GM12878 (cell line): ENCODE results near the gene SH3BP5. TPM values are rescaled to one million over a fixed set of nuclear protein-coding genes. Genes with fewer than 3 reads are reported as not detected.

Experiments used
- ATAC-seq: fragments of 200-7000 bp; cut with Tn5 transposase; 3 replicates; pipeline ENCODE4 v1.9.1; 2020; ENCODE audit warnings: mild to moderate bottlenecking, moderate library complexity
- BruUV-seq: library from RNA; stranded (reverse); fragments of 400-500 nt; replicated peaks from 2 replicates; lab custom pipeline; 2021; lab: Mats Ljungman, UMichigan
- CTCF ChIA-PET: fragments of 300-600 bp; sonication (Branson Sonifier 250); formaldehyde crosslinking; extraction: SDS; loops from one replicate; lab custom pipeline; 2021; ENCODE audit warnings: inconsistent platforms; lab: Yijun Ruan, JAX
- POLR2A ChIA-PET: fragments of 350-600 bp; formaldehyde crosslinking; extraction: SDS; loops from one replicate; lab custom pipeline; 2021; ENCODE audit warnings: inconsistent platforms; lab: Charles Lee
- RAD21 ChIA-PET: fragments of 300-600 bp; sonication (Branson Sonifier 250); formaldehyde crosslinking; loops from one replicate; lab custom pipeline; 2023; ENCODE audit warnings: antibody characterized with exemption; ENCODE audit not compliant: unreplicated experiment; lab: Charles Lee
- SMC1A ChIA-PET: fragments of 300-600 bp; sonication (Branson Sonifier 250); formaldehyde crosslinking; loops from one replicate; lab custom pipeline; 2023; ENCODE audit not compliant: unreplicated experiment, uncharacterized antibody; lab: Charles Lee
- DNase-seq: peaks from one replicate; pipeline ENCODE4 v3.0.0-alpha.2; 2011; ENCODE audit warnings: low read depth, low spot score
- FAIRE-seq: peaks from 3 replicates; lab custom pipeline; 2011; peaks lifted over from hg19 to GRCh38; lab: Jason Lieb, UNC
- H2AFZ ChIP-seq: 2 replicates; pipeline ENCODE4 v1.6.0; 2011; ENCODE audit warnings: low read depth, low read length, control low read depth; ENCODE audit not compliant: control insufficient read depth
- H3K27ac ChIP-seq: 2 replicates; pipeline ENCODE4 v1.5.1; 2011; ENCODE audit warnings: control low read depth; ENCODE audit not compliant: control insufficient read depth, insufficient read depth
- H3K27me3 ChIP-seq, 2 experiments: replicated peaks in 1 of 2; 2 replicates each; pipeline versions ENCODE4 v1.6.0 to v1.6.1; 2011; ENCODE audit warnings: low read length in 1 of 2; ENCODE audit not compliant: control insufficient read depth in 2 of 2, insufficient read depth in 2 of 2
- H3K36me3 ChIP-seq, 2 experiments: 2 replicates each; pipeline ENCODE4 v1.5.1; 2011; ENCODE audit warnings: low read length in 1 of 2; ENCODE audit not compliant: control insufficient read depth in 2 of 2, insufficient read depth in 2 of 2
- H3K4me1 ChIP-seq: 2 replicates; pipeline ENCODE4 v1.6.1; 2011; ENCODE audit warnings: mild to moderate bottlenecking, low read length, moderate library complexity, mixed read lengths; ENCODE audit not compliant: control insufficient read depth, insufficient read depth
- H3K4me2 ChIP-seq: 2 replicates; pipeline ENCODE4 v1.6.0; 2011; ENCODE audit warnings: control low read depth; ENCODE audit not compliant: control insufficient read depth, insufficient read depth
- H3K4me3 ChIP-seq: fragments of 200-600 bp; sonication (generic); 2 replicates; pipeline ENCODE4 v1.5.1; 2016
- H3K79me2 ChIP-seq: 2 replicates; pipeline ENCODE4 v1.6.0; 2011; ENCODE audit warnings: low read length; ENCODE audit not compliant: control insufficient read depth, insufficient read depth
- H3K9ac ChIP-seq: 2 replicates; pipeline ENCODE4 v1.8.0; 2011; ENCODE audit warnings: low read length, control low read depth, mixed read lengths; ENCODE audit not compliant: control insufficient read depth, insufficient read depth
- H3K9me3 ChIP-seq: replicated peaks from 3 replicates; pipeline ENCODE4 v1.5.1; 2011; ENCODE audit warnings: mild to moderate bottlenecking, low read length; ENCODE audit not compliant: control insufficient read depth, insufficient read depth
- H4K20me1 ChIP-seq: 2 replicates; pipeline ENCODE4 v1.6.0; 2011; ENCODE audit not compliant: control insufficient read depth, insufficient read depth
- ASH2L ChIP-seq: fragments of 300-600, 200-600 bp; sonication (generic); IDR thresholded peaks from 2 replicates; pipeline ENCODE4 v1.6.1; 2017; ENCODE audit warnings: low read depth, mild to moderate bottlenecking, borderline replicate concordance
- CBFB ChIP-seq: IDR thresholded peaks from 2 replicates; pipeline ENCODE4 v1.6.1; 2016; ENCODE audit warnings: antibody characterized with exemption, low read depth
- MYB ChIP-seq: fragments of 150-350 bp; IDR thresholded peaks from 2 replicates; pipeline ENCODE4 v1.6.1; 2014; ENCODE audit warnings: mild to moderate bottlenecking, low read depth, low read length, borderline replicate concordance
- WGBS: methylation state at CpG from one replicate; pipeline ENCODE4 v1.1.6; 2016; ENCODE audit warnings: low lambda C conversion rate; ENCODE audit not compliant: insufficient replicate concordance, insufficient coverage; ENCODE audit errors: missing lambda C conversion rate; 5-methylcytosine and 5-hydroxymethylcytosine counted together
- in situ Hi-C: fragments of 300-500 bp; cut with MboI; formaldehyde crosslinking; loops from 9 replicates; pipeline ENCODE4 v1.14.3; 2018; ENCODE audit warnings: mixed read lengths
- intact Hi-C: fragments of 100-400 bp; cut with micrococcal nuclease; formaldehyde crosslinking; loops from one replicate; pipeline ENCODE4 v1.14.2; 2022; ENCODE audit not compliant: unreplicated experiment
- polyA plus RNA-seq, 11 experiments: library from polyadenylated mRNA; depleted of rRNA in 4 of 11; unstranded in 6 of 11; stranded (reverse) in 5 of 11; fragments of >200 nt; fragmentation: Nextera tagmentation in 4 of 11; fragmentation: Illumina TruSeq in 1 of 11; extraction: Ambion mirVana in 4 of 11; extraction: Trizol in 1 of 11; gene quantifications; 1 replicate in 1 of 11; 2 replicates in 10 of 11; pipeline versions ENCODE4 v1.2.1 to v1.2.3, GENCODE V29; 2011 to 2016; ENCODE audit warnings: inconsistent platforms in 2 of 11, missing spikeins in 2 of 11, low read depth in 1 of 11
- total RNA-seq, 4 experiments: library from RNA; depleted of rRNA in 3 of 4; stranded (reverse); fragments of >200 nt in 3 of 4; fragmentation: Illumina TruSeq in 1 of 4; extraction: Trizol in 1 of 4; gene quantifications; 2 replicates each; pipeline versions ENCODE4 v1.2.1 to v1.2.3, GENCODE V29; 2013 to 2021
- TF ChIP-seq, protein P1 (sequence below): fragments of 450-650 bp; formaldehyde crosslinking; IDR thresholded peaks from 2 replicates; pipeline ENCODE4 v1.4.0; 2022; ENCODE audit warnings: mild to moderate bottlenecking, moderate library complexity
- TF ChIP-seq, protein P2 (sequence below): fragments of 450-650 bp; conservative IDR thresholded peaks from 2 replicates; pipeline ENCODE4 v1.6.1; 2017; ENCODE audit warnings: mild to moderate bottlenecking, moderate library complexity
- TF ChIP-seq, protein P3 (sequence below): IDR thresholded peaks from 2 replicates; pipeline ENCODE4 v1.6.1; 2012; ENCODE audit warnings: low read depth, low read length, improper control_type of control experiment

Gene SH3BP5
- total and polyA plus RNA-seq, 10 of the 15 experiments (the other 5 are each of a cell fraction or from before 2014, with no cell fraction given), result 14.9 to 87.5 (median 43.7) TPM

DNA sequence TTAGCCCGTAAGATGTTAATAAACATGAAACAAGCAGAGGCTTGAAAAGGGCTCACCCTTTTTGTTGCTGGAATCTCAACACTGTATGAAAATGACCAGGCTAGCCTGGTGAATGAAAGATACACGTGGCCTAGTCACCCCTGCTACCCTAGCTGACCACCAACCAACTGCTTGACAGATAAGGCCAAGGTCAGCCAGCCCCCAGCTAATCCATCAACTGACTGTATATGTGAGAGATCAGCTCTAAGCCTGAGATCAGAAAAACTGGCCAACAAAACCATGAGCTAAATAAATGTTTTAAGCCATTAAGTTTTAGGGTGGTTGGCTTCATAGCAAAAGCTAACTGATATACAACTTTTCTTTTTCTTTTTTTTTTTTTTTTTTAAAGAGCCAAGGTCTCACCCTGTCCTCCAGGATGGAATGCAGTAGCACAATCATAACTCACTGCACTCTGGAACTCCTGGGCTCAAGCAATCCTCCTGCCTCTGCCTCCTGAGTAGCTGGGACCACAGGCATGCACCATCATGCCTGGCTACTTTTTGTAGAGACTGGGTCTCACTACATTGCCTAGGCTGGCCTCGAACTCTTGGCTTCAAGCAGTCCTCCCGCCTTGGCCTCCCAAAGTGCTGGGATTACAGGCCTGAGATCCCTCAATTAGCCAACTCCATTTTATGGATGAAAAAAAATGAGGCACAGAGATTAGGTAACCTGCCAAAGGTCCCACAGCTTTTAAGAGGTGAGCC lies 34.6 kb downstream of the SH3BP5 start:
- H4K20me1 ChIP-seq, result no peaks in the 10 kb centered on the region; the same call in 1 of the 2 replicates
- no peak for FAIRE-seq

More for the DNA sequence above, 34.6 kb downstream of the SH3BP5 start:
- 61% methylated on average over 4 of the region's 4 CpGs for WGBS
- no peaks in the 10 kb centered on the region for H3K27me3 ChIP-seq
- RAD21 ChIA-PET, result interaction anchor here (1.1 kb wide), 1 partner anchor 30 kb away, joined by 4 read pairs; no protein-coding TSS in a partner anchor
- no peak overlapping the region for H2AFZ ChIP-seq
- intact Hi-C loops, result no loop called here
- in situ Hi-C loops, result no loop called here
- POLR2A ChIA-PET, result interaction anchor here (0.5 to 0.6 kb wide), 2 partner anchors 30 to 50 kb away, joined by 3 read pairs; no protein-coding TSS in a partner anchor
- DNase-seq (no peak), ATAC-seq (no peak)
- SMC1A ChIA-PET, result interaction anchor here (0.6 to 1.0 kb wide), 3 partner anchors 12 to 1133 kb away, joined by 3 to 4 read pairs (median 3); no protein-coding TSS in a partner anchor
- TF ChIP-seq, protein P1, sequence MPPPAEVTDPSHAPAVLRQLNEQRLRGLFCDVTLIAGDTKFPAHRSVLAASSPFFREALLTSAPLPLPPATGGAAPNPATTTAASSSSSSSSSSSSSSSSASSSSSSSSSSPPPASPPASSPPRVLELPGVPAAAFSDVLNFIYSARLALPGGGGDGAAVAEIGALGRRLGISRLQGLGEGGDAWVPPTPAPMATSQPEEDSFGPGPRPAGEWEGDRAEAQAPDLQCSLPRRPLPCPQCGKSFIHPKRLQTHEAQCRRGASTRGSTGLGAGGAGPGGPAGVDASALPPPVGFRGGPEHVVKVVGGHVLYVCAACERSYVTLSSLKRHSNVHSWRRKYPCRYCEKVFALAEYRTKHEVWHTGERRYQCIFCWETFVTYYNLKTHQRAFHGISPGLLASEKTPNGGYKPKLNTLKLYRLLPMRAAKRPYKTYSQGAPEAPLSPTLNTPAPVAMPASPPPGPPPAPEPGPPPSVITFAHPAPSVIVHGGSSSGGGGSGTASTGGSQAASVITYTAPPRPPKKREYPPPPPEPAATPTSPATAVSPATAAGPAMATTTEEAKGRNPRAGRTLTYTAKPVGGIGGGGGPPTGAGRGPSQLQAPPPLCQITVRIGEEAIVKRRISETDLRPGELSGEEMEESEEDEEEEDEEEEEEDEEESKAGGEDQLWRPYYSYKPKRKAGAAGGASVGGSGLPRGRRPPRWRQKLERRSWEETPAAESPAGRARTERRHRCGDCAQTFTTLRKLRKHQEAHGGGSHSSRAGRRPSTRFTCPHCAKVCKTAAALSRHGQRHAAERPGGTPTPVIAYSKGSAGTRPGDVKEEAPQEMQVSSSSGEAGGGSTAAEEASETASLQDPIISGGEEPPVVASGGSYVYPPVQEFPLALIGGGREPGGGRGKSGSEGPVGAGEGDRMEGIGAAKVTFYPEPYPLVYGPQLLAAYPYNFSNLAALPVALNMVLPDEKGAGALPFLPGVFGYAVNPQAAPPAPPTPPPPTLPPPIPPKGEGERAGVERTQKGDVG, result no peak
- TF ChIP-seq, protein P2, sequence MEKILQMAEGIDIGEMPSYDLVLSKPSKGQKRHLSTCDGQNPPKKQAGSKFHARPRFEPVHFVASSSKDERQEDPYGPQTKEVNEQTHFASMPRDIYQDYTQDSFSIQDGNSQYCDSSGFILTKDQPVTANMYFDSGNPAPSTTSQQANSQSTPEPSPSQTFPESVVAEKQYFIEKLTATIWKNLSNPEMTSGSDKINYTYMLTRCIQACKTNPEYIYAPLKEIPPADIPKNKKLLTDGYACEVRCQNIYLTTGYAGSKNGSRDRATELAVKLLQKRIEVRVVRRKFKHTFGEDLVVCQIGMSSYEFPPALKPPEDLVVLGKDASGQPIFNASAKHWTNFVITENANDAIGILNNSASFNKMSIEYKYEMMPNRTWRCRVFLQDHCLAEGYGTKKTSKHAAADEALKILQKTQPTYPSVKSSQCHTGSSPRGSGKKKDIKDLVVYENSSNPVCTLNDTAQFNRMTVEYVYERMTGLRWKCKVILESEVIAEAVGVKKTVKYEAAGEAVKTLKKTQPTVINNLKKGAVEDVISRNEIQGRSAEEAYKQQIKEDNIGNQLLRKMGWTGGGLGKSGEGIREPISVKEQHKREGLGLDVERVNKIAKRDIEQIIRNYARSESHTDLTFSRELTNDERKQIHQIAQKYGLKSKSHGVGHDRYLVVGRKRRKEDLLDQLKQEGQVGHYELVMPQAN, result no peak
- TF ChIP-seq, protein P3, sequence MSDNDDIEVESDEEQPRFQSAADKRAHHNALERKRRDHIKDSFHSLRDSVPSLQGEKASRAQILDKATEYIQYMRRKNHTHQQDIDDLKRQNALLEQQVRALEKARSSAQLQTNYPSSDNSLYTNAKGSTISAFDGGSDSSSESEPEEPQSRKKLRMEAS, result no peak
- no peak for TF ChIP-seq CBFB
- TF ChIP-seq MYB, result no peak
- no peak for TF ChIP-seq ASH2L
- no peaks in the 10 kb centered on the region for H3K9me3 ChIP-seq
- H3K27ac ChIP-seq, result no peak overlapping the region
- CTCF ChIA-PET, result interaction anchor here (0.6 to 2.1 kb wide), 6 partner anchors 11 to 178 kb away, joined by 3 to 6 read pairs (median 4); no protein-coding TSS in a partner anchor
- H3K79me2 ChIP-seq, result no peaks in the 10 kb centered on the region
- no peak overlapping the region for H3K9ac ChIP-seq
- BruUV-seq, result no TSS peak
- H3K4me1 ChIP-seq, result peaks cover 4% of the 10 kb centered on the region
- H3K4me2 ChIP-seq, result no peak overlapping the region
- peaks cover 7 to 32% of the 10 kb centered on the region in 2 experiments; a peak in 3 of 4 replicates for H3K36me3 ChIP-seq
- H3K4me3 ChIP-seq, result no peak overlapping the region
